Esophagus muscularis mucosa (tissue), 3 donors: ENCODE results near the gene LIPC.

ENCODE experiments used
- POLR2AphosphoS5 ChIP-seq, 2 donors: sonication (generic); formaldehyde crosslinking; IDR thresholded peaks; one replicate each; pipeline ENCODE4 v1.6.1; 2017; ENCODE audit warnings: antibody characterized with exemption in 2 of 2
- TF ChIP-seq, protein P1 (sequence below), 3 experiments: fragments of 200-600 bp in 2 of 3; fragments of 450-650 bp in 1 of 3; sonication (generic) in 2 of 3; IDR thresholded peaks; one replicate each; pipeline ENCODE4 v1.5.1; 2017 to 2019; ENCODE audit warnings: antibody characterized with exemption in 3 of 3, mild to moderate bottlenecking in 2 of 3, moderate library complexity in 1 of 3

DNA sequence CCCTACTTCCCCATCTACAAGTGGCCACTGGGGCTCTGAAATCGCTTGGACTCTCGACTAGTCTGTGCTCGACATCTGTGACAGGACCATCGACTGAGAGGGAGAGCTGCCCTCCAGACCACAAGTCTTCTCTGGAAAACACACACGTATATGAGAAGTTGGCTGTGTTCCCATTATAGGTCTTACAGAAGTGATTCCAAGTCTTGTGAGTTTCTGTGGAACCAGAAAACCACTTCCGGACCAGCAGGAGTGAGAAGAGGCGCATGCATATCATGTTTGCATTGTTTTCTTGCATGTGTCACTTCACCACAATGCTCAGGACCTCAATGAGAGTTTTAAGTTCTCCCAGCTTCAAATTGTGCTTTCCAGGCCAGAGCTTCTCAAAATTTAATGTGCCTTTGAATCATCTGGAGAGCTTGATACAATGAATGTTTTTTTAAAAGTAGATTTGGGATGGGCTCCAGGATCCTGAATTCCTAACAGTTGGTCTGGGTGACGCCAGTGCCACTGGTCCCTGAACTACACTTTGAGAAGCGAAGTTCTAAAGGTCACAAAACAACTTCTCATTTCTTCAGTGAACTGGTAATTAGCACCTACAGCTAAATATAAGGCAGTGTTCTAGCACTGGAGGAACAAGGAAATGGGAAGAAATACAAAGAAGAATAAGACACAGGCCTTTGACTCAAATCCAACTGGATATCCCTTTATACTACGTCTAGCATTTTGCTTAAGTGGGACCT is 15.7 kb downstream of the LIPC start:
- TF ChIP-seq, protein P1, sequence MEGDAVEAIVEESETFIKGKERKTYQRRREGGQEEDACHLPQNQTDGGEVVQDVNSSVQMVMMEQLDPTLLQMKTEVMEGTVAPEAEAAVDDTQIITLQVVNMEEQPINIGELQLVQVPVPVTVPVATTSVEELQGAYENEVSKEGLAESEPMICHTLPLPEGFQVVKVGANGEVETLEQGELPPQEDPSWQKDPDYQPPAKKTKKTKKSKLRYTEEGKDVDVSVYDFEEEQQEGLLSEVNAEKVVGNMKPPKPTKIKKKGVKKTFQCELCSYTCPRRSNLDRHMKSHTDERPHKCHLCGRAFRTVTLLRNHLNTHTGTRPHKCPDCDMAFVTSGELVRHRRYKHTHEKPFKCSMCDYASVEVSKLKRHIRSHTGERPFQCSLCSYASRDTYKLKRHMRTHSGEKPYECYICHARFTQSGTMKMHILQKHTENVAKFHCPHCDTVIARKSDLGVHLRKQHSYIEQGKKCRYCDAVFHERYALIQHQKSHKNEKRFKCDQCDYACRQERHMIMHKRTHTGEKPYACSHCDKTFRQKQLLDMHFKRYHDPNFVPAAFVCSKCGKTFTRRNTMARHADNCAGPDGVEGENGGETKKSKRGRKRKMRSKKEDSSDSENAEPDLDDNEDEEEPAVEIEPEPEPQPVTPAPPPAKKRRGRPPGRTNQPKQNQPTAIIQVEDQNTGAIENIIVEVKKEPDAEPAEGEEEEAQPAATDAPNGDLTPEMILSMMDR (IDR thresholded peaks at IDR 0.05) = no peak
- TF ChIP-seq POLR2AphosphoS5 (IDR thresholded peaks at IDR 0.05) = no peak
